Right forelimb (tissue), 1 donor: ENCODE results near the gene LYRM1.
A peak's percentile ranks its signal among the peaks of the same experiment; 100 is the strongest.
"Not testable (repeated sequence)": the region's sequence is repeated elsewhere in the genome, so short reads cannot be mapped to it uniquely, and the experiment has no call there.

Source experiments
- DNase-seq: peaks from one replicate; pipeline ENCODE4 v3.0.0-alpha.2; 2018

LYRM1 gene, protein sequence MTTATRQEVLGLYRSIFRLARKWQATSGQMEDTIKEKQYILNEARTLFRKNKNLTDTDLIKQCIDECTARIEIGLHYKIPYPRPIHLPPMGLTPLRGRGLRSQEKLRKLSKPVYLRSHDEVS

DNA sequence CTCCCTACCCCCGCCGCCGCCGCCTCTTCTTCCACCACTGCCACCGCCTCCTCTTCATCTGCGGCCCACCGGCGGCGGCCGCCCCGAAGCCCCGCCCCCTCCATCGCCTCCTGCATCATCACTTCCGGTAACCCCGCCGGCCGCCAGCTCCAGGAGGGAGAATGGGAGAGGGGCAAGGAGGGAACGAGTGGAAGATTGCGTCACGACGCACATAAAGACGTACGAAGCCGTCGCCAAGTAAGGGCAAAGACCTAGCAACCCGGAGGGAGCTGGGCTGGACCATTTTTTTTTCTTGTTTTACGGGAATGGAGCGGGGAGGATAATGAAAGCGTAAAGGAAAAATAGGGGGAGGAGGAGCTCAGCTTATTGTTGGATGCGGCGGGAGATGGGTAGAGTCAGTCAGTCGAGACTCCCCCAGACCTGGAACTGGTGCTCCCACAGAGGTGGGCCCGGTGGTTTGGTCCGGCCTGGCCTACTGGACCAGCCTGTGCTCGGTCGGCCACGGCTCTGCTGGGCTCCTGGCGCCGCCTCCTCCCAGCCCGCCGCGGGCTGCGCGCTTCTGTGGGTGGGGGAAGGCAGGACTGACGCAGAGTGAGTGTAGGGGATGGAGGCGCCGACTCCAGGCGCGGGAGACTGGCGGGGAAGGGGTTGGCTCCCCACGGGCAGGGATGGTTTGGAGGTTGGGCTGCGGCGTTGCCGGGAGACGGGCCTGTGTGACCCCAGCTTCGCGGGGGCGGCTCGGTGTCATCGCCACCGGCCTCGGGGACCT lies at the start of gene LYRM1, which contains the start of gene DCUN1D3:
Gene LYRM1, plus strand, starts transcription at position 473 of the 769 bp plus-strand sequence. CDS start 14,785 bp downstream, outside the sequence.
Gene DCUN1D3, minus strand, starts transcription at position 60 of the 769 bp plus-strand sequence. CDS start 37,820 bp downstream, outside the sequence.
- DNase-seq = peak; percentile 98

DNA sequence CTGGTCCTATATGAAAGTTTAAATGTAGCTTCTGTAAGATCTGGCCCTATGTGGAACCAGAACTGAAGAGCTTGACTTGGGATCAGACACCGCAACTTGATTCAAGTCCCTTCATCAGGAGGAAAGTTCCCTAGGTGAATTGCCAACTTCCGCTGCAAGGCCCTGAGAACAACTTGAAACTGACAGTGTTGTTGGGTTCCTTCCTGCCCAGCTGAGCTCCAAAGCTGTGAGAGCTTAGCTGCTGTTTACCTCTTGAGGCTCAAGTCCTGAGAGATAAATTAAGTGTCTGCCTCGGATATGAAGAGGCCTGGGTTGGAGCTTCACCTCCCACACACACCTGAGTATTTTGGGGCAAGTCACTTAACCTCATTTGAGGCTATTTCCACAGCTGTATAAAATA lies 49.6 kb upstream of the LYRM1 start:
- no peak for DNase-seq

DNA sequence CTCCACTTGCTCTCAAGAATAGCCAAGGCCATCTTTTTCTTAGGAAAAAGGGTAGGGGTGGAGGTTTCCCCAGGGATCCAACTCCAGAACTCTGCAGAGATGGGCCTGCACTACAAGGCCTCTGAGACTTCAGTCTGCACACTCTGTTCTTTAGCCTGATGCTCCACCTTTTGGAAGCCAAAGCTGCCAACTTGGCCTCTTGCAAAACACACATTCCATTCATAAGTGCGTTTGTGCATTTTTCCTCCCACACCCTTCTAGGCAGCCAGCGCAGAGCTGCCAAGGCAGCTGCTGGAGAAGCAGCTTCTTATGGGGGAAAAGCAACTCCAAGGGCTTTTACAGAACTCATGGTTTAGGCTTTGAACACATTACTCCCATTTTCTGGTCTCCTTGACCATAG lies 49.0 kb upstream of the LYRM1 start:
- peak; percentile 80 for DNase-seq

DNA sequence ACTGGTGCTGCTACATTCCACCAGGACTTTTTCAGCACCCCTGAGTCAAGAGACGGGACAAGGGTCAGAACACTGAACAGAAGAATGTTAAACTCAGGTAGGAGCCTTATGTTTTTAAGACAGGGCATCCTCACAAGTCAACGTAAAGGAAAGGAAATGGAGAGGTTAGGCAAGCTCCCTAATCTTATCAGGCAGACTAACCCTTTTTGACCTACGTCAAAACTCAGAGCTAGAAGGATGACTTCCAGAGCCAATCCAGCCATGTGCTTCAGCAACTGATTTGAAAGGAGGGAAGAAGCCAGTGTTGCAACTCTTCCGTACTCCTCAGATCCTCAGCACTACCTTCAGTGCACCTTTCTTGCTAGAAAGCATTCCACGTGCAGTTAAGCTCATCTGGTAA lies 47.4 kb upstream of the LYRM1 start:
- DNase-seq = no peak

DNA sequence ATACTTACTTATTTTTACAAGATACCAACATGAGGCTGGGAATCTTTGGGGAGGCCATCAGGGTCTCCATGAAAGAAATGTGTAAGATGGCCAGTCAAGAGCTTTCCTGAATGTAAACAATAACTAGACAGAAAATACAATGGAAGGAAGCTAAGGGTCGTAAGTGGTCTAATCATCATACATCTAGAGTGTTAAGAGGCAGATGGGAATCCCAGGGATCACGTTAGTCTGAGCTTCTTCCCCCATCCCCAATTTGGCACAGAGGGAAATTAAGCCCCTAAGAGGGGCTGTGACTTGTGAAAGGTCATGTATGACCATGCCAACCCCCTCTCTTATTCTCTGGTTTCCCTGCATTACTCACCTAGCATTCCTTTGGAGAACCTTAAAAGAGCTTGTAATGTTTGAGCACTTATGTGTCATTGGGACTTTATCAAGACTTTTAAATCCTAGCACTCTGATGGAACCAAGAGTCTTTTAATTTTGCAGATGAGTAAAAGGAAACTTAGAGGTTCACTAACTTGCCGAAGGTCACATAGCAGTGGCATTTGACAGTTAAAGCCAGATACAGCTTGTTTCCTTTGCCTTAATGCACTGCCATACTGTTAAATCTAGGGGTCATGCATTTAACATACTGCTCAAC lies 46.5 kb upstream of the LYRM1 start:
- DNase-seq = no peak

DNA sequence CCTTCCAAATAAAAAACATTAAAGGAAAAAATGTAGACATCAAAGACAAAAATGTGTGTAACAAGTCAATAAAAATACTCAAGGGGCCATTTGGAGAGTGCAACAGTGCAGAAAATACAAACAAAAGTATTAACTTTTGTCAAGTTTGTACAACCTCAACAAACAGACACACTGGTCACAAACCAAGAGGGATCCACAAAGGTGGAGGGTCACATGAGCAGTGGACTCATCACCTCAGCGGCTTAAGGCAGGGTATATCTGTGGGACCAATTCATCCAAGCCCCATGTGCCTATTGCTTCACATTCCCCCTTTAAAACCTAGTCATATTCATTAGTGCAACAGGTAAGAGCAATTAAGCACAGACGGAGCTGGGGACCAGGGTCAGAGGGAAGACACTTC lies 45.6 kb upstream of the LYRM1 start:
- no peak for DNase-seq

DNA sequence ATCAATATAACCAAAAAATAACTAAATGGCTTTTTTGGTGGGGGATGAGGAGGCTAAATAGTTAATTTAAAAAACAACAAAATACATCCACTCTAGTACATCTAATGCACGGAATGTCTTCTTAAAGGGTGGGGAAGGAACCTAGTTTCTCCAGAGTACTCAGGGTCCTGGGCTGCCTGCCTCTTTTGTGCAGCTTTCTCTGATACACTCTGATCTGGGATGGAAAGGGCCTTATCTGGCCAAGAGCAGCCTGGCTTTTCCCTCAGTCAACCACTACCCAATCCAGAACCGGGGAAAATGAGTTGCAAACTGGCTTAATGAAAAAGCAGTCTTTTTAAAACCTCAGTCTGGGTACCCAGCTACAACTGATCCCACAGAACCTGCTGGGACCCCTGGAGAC lies 43.3 kb upstream of the LYRM1 start:
- no peak for DNase-seq

DNA sequence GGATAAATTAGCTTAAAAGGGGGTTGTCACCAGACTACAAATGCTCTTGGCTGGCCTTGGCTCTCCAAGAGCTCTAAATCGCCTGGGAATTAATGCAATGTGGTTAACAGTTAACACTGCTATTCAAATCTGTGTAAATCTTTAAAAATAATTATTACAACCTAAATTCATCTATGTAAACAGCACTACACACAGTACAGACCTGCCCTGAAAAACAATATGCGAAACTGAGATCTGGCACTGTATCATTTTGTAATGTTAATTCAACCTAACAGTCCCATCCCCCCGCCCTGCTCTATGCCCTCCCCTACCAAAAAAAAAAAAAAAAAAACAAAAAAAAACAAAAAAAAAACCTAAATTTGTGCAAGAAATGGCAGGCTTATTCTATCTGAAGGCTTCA lies 41.3 kb upstream of the LYRM1 start:
- DNase-seq = no peak

DNA sequence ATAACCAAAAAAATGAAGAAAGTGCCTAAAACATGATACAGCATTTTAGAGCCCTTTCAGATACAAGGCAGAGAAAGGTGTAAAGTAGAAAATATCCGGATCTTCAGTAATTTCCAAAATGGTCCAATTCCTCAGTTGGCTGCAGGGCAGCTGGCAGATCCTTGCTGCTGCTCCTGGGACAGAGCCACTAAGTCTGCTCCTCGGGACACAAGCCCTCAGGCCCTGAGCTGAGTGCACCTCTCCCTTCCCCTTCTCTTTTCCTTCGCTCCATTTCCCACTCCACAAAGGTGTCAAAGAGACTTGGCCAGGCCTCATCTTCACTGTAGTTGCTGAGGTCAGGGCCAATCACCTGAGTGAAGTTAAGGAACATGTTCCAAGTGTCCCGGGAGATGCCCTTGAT lies 40.9 kb upstream of the LYRM1 start:
- DNase-seq = no peak

DNA sequence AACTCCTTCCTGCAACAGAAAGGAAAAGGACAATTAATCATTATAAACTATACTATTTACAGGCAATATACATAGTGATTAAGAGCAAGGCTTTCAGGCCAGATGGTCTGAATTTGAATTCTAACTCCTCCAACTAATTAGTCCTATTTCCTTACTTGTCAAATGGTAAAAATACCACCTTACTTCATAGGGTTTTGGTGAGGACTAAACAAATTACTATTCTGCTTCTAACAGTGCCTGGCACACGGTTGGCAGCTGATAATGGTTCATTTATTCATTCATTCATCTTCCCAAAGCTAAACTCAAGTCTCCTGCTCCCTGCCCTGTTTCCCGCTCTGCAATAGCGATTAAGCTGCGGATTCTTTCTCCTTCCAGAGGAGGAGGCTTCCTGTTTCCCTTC lies 40.2 kb upstream of the LYRM1 start:
- no peak for DNase-seq

DNA sequence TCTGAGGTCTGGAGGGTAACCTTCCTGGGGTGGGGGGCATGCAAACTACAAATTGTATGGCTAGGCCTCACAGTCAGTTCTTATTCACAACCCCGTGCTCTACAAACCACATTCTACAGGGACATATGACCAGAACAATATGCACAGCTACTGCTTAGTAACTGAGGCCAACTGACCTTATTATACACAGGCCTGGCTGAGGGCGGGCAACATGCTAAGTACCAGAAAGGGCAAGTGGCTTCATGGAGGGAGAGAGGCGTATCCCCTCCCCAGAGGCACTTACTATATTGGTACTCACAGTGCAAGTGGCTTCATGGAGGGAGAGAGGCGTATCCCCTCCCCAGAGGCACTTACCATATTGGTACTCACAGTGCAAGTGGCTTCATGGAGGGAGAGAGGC lies 39.6 kb upstream of the LYRM1 start:
- not testable (repeated sequence) for DNase-seq

DNA sequence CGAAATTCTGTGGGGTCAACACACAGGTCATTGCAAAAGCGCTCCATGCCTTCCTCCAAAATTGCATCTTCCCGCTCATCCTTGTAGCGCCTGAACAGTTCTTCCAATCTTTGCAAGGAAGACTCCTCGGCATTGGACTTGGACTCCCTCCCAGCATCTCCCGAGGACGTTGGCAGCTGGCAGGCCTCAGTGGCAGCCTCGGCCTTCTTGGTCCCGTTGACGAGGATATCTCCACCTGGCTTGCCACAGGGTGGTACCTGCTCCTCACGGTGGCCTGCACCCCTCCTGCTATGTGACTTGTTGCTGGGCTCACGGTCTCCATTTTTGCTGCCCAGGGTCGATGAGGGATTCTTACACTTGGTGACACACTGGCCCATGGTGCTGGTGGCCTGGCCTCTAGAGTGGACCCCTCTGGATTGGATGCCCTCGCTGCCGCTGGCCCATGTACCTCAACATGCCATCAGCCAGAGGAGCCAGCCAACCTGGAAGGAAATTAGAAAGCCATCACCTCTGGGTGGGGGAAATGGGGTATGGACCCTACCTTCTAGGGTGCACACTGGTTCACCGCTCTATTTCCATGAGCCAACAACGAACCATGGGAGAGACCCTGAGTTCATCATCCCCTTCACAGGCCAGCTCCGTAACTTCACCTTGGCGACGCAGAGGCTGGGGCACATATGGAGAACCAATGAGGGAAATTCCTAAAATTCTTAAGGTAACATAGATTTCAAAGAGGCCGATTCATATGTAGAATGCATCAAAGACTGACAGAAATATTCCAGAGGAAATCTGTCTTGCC lies 38.2 kb upstream of the LYRM1 start:
- DNase-seq = no peak

DNA sequence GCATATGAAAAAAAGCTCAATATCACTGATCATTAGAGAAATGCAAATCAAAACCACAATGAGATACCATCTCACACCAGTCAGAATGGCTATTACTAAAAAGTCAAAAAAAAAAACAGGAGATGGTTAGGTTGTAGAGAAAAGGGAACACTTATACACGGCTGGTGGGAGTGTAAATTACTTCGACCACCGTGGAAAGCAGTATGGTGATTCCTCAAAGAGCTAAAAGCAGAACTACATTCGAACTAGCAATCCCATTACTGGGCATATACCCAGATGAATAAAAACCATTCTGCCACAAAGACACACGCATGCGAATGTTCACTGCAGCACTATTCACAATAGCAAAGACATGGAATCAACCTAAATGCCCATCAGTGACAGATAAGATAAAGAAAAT lies 36.2 kb upstream of the LYRM1 start:
- not testable (repeated sequence) for DNase-seq

DNA sequence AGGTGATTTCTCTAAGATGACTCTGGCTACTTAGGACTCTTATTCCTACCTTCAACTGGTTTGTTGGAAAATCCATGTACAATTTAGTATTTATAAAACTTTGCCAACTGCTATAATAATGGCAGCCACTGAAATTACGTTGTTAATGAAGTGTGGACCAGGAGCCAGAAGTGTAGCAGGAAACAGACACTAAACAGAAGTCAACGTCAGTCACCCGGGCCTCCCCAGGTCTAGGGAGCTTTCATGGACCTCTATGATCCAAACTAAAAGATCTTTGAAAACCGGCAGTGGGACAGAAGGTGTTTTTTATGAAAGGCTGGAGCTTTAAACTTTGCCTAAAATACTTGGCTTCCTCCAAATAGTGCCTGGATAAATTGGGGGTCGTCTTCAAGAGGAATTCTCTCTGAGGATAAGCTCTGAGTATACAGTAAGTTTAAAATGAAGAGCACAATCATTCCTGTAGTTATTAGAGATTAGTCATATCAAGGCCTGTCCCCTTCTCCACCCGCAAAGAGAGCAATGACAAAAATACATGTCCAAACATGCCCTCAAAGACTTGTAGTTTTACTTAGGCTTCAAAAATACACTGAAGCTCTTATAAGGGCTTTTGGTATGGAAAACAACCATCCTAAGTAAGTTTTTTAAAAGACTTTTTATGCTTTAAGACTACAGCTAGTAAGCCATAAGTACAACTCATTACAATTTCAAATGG lies 35.0 kb upstream of the LYRM1 start:
- DNase-seq = no peak

DNA sequence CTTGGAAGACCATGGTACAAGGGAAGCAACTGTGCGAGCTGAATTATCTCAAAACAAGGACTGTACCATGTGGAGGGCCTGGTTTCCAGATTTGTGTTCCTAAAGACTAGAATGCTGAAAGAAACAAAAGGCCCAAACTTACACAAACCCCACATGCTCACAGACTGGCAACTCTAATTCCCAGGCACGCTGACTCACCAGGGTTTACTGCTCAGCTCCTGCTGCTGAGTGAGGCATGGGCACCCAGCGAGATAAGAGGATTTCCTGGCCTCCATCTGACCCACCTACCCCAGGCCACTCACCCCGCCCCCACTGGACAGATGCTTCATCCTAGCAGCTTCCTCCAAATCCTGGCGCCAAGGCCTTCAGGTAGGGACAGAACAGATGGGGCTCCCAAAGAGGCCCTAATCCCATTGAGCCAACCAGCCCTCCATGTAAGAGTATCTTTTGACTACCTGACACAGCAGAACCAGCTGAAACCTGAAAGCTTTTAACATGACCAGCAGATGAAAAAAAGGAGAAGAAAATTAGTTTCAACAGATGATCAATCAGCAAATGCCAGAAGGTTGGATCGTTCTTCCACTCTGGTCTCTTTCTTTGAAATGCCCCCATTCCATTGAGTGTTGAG lies 34.3 kb upstream of the LYRM1 start:
- DNase-seq = no peak

DNA sequence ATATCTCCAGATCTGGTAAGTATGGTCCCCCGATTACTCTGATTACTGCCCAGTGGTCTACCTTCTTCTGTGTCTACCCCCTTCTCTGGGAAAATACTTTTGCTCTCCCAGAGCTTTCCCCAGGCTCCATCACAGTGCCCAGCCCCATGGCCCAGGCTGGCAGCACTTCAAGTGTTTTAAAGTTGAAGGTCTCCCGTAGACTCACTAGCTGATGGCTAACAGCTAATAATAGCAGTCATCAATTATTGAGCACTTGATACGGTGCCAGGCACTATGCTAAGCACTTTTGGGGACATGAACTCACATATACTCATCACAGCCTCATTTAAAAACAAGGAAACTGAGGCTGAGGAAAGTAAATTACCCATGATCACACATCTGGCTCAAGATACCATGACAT lies 33.8 kb upstream of the LYRM1 start:
- DNase-seq = no peak

DNA sequence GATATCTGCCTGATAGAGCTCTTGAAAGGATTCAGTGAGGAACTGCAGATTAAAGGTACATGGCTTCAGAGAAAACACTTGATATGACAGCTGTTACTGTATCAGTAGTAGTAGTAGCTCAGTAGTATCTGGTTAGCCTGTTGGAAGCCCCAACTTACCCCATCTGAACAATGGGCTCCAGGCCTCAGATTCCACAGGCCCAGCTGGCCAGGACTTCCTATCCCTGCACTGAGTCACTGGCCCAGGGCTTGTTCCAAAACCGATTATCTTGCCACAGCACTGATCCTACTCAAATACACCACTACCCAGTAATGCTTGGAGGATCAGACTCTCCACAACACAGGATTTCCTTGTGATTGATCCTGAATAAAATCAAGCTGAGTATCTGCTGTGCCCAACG lies 33.0 kb upstream of the LYRM1 start:
- no peak for DNase-seq

DNA sequence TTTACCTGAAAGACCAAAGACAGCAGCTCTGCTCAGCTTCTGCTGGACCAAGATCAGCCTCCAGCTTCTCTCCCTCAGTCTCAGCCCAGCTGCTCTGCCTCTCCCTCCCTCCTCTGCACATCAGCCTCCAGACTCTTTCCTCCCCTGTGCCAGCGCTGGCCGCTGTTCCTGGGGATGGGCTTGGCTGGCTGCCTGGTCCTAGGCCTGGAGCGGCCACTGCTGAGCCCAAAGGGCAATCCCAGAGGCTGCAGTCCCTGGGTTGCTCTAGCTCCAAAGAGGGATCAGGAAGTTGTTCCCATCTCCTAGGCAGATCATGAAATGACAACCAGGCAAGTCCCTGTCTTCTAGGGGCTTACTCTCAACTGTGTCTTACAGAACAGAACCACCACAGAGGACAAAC lies 31.7 kb upstream of the LYRM1 start:
- peak; percentile 66 for DNase-seq

DNA sequence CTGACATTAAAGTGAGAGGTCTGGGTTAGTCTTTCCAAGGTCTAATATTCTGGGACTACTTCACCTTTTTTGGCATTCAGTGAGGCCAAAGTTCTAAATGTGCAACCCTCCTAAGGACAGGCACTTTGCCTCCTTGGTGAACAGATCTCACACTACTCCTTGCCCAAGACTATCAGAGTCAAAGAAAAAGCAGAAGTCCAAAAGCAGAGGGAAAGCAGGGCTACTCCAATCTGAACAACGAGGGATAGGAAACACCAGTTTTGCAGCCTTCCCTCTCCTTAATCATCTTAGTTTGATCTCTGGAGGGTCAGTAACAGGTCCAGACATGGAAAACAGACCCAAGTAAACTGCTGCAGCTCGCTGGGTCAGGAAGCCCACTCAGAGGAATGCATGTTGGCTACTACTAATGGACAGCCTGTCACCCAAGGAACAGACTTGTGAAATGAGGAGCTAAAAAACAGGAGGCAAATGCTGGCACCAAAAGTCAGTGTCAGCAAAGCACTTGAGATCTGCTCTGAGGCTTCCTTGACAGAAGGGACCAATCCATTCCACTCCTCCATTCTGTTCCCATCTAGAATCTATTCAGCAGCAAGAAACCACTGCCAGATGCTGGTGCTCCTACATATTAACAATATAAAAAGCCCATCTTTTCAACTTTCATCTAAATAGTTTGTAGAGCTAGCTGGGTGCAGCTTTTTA lies 30.3 kb upstream of the LYRM1 start:
- no peak for DNase-seq

DNA sequence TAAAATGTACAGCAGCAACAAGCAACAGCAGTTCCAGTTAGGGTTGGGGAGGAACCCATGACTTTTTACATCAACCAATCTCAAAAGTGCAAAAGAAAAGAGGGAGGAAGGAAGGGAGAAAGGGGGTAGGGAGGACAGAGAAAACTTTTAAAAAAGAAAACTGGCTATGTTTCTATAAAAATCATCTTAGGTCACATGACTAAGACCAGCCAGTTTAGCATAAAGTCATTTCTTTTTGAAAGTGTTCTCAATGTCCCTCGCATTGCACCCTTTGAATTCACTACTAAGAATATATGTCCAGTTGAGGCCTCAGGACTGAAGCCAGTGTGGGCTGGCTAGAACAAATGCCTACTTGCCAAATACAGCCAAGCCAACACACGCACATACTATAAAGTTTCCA lies 29.3 kb upstream of the LYRM1 start:
- no peak for DNase-seq

DNA sequence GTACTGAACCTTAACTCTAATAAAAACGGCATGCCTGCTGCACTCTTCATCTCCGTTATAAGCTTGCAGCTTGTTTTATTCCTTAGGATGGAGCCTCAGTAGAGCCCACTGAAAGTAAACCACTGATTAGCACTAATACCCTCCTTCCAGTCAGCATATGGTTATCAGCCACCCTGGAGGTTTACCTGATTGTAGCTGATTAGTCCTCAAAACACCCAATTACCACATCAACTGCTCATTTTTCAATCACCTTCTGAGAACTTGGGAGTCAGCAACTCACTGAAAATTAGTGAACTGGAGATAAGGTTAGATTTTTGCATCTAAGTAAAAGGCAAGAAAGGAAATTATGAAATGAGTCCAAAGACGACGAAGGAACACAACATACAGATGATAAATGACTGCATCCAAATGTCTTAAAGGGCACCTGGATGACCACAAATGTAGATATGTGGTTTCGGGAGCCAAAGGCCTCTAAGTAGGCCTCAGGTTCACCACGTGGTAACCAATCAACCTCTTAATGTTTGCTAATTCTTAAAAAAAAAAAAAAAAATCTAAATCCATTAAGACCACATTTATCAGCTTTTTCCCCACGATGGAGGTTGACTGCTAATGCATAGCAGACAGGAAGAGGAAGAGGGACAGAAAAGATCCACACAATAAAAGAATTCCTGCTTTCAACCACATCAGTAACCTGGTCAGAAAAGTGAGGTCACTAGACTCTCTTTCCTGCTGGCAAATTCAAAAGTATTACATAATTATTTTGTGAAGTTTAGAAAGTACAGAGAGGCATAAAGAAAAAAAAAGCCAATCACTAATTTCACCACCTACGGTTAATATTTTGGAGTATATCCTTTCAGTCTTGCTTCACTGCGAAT lies 28.4 kb upstream of the LYRM1 start:
- DNase-seq = no peak
